Stimulated activated CD8-positive, alpha-beta memory T cell treated with anti-CD3 and anti-CD28 coated beads, Interleukin-4, amount 100 ng/mL, for 48 hours (primary cell): ENCODE measurements around the gene DNAJB4.
"Not testable (repeated sequence)": the region's sequence is repeated elsewhere in the genome, so short reads cannot be mapped to it uniquely, and the experiment has no call there.

Source experiments
- DNase-seq: peaks from one replicate; pipeline ENCODE4 v3.0.0-alpha.2; 2020

The DNAJB4 gene

DNA sequence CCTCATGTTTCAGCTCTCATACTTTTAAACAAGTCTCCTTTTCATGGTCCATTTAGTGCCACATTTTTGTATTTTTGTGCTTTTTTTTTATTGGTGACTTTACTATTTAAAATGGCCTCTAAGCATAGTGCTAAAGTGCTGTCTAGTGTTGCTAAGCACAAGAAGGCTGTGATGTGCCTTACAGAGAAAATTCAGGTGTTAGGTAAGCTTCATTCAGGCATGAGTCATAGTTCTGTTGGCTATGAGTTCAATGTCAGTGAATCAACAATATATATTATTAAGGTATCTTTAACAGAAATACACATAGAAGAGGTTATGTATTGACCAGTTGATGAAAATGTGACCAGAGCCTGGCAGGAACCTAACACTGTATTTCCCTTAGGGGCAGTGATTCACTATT, 13.1 kb upstream of the DNAJB4 start:
- no peak for DNase-seq

DNA sequence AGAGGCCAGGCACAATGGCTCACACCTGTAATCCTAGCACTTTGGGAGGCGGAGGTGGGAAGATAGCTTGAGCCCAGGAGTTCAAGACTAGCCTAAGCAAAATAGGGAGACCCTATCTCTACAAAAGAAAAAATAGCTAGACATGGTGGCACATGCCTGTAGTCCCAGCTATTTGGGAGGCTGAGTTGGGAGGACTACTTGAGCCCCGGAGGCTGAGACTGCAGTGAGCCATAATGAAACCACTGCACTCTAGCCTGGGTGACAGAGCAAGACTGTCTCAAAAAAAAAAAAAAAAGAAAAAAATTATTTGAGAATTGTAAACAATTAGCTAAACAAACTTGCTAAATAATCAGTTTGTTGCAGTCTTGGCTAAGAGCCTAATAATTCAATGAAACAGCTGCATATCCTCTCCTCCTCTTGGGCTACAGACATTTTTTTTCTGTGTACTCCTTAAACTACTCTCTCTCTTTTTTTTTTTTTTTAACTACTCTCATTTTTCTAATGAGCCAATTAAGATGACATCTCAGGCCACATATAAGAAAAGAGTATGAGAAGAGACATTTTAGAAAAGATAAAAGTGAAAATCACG, 10.5 kb upstream of the DNAJB4 start:
- no peak for DNase-seq

DNA sequence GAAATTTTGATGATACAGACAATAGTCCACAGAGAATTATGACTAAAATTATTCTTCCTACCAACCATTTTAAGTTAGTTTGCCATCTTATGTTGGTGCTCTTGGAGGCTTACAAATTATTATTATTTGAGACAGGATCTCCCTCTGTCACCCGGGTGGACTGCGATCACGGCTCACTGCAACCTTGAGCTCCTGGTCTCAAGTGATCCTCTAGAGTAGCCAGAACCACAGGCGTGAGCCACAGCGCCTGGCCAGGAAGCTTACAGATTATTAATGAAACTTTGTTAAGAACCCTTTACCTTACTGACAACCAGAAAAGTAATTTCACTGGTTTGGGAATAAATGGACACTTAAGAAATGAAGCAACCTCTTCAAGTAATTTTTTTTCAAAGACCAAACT, 8.0 kb upstream of the DNAJB4 start:
- no peak for DNase-seq

DNA sequence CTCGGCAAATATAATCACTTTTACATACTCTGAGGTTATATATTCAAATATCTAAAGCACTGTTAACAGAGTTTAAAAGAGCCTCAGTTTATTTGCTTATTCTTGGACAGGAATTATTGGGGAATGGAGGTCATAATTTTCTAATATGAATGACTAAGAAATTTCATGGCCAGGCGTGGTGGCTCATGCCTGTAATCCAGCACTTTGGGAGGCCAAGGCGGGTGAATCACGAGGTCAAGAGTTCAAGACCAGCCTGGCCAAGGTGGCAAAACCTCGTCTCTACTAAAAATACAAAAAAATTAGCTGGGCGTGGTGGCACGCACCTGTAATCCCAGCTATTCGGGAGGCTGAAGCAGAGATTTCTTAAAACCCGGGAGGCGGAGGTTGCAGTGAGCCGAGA, 4.2 kb upstream of the DNAJB4 start:
- DNase-seq: not testable (repeated sequence)

DNA sequence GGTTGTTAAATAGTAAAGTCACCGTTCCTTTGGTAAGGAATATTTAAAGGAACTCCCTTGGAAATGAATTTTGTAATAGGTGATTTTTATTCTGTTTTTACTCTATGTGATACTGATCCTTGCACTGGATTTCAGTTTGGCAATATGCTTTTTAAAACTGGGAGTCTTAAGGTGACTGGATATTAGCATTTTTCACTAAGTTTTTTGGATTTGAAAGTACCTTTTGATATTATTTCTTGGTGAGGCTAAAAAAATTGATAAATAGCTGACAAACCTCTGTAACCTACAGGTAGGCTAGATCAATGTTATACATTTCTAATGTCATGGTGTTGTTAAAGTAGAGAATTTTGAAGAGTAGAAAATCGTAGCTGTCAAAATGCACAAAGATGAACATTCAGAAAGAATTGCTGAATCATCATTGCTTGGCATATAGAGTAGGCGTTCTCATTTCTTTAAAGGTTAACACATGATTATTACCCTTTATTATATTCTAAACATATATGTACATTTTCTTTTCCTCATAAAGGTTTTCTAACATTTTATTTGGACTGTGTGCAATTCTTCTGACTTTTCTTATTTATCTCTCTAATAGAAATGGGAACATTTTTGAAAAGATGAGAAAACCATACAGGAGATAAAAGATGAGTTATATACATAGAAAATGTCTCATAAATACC, 1.5 kb upstream of the DNAJB4 start:
- no peak for DNase-seq

DNA sequence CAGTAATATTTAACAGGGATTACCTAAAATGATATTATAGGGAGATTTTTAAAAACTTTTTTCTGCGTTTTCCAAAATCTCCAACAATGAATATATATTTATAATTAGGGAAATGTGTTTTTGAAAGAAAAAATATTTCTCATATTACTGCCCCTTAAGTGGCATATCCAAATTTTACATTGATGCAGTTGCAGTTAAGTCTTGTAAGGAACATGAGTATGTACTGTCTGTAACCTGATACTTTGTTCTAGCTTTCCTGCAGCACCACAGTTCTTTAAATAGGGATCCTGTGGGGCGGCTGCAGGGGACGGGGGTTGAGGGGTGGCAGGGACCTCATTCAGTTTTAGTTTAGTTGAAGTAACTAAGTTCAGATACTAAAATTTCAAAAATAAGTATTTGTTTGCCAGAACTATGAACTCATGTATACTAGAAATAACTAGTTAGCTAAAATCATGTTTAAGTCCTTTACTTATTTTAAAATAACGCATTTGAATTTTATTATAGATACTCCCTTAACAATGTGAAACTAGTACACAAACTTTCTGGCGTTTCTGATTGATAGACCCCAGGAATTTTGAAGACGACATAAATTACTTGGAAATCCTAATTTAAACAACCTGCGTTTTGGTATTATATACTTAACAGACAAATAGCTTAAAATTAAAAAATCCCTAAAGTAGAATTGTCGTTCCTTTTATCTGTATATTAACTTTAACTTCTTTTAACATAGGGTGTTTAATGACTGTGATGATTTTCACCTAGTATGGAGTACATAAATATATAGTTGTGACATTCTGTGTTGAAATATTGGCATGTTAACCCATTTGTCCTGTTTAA, 639 bp upstream of the DNAJB4 start:
- peak; percentile 52 for DNase-seq

DNA sequence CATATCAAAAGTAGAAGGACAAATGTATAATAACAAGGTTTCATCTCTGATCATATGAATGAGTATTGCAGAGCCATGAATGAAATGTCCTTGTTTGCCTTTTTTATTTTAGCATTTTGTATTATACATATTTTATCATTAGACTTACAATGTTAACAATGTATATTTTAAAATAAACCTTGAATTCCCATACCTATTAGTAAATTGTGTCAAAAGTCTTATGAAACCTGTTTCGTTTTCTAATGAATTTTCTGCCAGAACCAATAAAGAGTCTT, 646 bp downstream of the DNAJB4 start:
- no peak for DNase-seq

DNA sequence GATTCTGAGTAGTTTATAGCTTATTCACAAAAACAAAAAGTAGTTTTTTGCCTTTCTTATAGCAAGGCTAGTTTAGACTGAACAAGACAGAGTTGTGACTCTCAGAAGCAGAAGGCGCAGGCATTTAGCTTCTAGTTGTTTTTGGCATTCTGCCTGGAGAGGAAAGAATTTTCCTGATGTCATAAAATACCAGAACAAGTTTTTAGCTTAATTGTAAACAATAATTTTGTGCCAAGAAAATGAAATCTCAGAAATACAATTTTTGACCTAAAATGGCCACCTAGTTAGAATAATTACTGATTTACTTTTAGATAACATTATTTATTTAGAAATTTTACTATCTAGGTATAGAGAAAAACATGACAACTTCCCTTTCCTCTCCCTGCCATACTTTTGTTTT, 1.0 kb downstream of the DNAJB4 start:
- no peak for DNase-seq

DNA sequence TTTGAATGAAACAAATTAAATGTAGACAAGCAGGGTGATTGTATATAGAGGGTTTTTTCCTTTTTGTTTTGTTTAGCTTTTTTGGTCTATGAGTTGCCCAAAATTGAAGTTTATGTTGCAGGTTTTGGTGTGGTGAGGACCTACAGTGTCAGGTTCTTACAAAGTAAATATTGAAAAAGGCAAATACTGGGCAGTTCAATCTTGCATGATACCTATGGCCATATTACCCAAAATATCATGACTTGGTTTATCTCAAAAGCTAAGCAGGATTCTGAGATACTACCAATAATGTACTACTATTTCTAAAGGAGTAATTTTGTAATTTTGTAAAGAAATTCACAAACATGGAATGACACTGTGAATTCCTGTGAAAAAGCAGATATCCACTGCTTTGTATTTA, 1.8 kb downstream of the DNAJB4 start:
- DNase-seq: no peak

DNA sequence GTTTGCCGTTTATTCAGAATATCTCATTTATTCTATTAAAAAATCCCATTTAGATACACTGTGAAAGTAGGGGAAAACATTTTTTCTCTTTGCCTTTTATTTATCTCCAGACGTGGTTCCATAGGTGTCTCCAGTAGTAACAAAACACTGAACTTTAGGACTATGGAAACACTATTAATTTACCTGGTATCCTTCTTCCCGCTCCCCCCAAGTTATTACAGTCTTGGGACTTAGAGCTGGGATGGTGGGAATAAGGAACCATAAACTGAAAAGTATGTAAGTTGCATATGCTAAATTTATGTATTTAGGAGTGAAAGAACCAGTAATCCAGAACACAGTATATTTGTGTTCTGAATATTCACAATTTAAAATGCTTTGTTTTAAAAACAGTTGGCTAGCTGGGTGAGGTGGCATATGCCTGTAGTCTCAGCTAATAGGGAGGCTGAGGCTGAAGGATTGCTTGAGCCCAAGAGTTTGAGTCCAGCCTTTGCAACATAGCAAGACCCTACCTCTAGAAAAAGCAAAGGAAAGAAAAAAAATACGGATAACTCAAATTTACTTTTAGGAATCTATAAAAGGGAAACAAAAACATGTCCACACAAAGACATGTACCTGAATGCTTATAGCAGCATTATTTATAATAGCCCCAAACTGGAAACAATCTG, 3.1 kb downstream of the DNAJB4 start:
- no peak for DNase-seq

DNA sequence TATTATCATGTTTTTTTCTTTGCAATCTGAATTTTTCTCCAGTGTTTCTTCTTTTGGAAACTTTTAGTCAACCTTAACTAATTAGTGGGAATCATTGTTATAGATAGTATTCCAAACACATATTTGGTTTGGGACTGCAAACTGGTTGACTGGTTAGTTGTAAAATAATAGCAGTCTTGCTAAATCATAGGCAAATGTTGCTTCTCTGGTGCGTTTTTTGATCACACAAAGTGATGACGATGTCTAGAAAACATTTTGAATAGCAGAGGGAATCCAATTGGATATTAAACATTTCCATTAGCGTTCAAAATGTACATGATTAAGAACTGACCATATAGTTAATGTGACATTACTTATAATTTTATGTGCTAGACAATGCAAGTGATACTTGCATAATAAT, 4.5 kb downstream of the DNAJB4 start:
- DNase-seq: no peak

DNA sequence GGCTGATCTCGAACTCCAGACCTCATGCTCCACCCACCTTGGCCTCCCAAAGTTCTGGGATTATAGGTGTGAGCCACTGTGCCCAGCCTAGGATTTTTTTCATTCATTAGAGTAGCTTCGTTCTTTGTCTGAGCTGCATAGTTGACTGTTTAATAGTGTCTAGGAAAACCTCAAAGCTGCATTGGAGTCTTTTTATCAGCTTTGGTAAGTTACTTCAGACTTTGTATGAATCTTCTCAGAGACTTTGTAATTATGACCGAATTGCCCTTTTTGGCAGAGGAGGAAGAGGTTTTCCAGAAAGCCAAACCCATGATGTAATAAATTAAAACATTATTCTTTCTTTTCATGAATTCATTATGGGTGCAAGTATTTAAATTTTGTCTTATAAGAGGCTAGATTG, 5.1 kb downstream of the DNAJB4 start:
- no peak for DNase-seq

DNA sequence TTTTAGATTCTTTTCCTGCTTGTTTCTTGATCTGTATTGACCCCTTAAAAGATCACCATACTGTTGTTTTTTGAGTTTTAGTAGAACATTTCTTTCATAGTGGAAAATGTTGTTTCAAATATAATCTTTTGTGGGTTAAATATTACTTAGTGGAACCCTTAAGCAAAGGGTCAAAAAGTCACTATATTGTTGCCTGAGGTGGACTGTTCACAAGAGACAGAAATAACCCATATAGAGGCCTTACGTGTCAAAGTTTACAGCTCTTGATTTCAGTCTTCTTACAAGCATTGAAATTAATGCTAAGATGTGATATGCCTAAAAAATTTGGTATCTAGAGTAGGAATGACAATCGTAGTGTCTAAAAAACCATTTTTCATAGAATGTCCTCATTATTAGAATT, 6.3 kb downstream of the DNAJB4 start:
- DNase-seq: no peak

DNA sequence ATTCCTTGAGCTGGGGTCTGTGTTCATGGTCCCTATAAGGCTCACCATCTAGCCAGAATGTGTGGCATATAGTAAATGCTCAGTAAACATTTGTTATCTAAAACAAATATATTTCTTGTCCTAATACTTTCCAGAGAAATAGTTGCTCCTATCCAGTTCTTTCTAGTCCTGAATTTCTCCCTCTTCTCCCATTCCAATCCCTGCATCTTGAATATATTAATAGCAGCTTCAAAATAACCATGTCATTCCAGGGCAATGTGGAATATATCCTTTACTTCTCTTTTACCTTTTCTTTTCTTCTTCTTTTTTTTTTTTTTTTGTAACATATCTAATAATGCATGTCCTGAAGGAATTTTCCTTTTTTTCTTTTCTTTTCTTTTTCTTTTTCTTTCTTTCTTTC, 10.4 kb downstream of the DNAJB4 start:
- DNase-seq: no peak

DNA sequence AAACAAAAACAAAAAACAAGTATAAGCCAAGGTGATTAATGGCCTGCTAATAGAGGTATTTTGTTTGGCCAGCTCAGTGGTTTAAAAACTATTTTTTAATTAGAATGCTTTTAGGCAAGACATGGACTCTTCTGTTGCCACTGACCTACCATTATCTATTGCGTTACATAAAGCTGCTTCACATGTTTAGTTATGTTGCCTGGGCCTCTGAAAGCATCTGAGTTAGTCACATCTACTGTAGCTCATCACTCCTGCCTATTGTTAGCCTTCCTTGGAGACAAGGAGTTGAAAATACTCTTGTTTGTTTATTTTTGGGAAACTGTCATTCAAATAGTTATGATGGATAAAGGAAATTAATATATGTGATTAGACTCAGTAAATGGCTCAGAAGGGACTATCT, 14.3 kb downstream of the DNAJB4 start:
- DNase-seq: no peak

DNA sequence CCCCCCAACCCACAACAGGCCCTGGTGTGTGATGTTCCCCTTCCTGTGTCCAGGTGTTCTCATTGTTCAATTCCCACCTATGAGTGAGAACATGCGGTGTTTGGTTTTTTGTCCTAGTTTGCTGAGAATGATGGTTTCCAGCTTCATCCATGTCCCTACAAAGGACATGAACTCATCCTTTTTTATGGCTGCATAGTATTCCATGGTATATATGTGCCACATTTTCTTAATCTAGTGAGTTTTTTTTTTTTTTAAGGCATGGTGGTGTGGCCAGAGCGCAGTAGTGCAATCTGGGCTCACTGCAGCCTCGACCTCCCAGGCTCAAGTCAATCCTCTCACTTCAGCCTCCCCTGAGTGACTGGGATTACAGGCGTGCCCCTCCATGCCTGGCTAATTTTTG, 16.4 kb downstream of the DNAJB4 start:
- not testable (repeated sequence) for DNase-seq

DNA sequence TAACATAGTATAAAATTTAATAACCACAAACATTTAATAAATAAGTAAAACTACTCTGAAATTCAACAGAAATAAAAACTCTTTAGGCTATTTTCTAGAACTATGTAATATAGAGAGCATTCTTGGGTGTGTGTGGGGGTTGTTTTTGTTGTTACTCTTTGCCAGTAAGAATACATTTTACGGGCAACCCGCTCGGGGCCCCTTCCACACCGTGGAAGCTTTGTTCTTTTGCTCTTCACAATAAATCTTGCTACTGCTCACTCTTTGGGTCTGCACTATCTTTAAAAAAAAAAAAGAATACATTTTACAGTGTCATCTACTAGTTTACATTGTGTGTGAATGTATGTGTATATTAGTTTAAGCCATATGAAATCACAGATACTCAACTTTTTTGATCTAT, 25.1 kb downstream of the DNAJB4 start:
- no peak for DNase-seq

DNA sequence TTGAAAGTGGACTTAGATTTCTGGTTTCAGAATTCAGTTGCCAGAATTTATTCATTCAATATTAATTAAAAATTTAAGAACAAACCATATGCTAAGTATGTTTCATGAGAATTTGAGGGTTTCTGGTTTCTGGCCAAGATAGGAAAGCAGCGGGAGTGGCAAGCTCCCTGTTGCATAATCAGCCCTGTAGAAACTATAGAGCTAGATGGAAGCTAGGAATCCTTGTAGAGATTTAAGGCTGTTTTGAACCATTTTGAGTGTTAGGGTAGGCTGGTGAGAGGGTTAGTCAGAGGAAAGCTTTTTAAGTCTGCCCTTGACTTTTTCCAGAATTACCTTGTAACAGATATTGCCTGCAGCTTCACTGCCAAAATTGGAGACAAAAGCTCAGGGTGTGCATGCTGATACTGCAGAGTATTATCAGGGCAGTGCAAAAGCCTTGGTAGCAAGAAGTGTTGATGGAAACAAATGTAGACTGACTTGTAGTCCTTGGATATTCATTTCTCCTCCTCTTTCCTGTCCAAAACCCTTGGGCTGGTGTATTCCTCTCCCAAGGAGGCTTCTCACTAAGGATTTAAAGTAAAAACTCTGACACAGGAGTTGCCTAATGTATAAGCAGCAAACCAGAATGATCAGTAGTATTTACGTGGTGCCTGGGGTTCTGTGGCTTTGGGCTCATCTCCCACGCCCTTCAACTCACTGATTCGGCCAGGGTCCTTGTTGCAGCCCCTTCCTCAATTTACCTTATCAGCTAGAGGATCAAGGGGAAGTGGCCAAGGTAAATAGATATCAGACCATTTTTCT, 28.5 kb downstream of the DNAJB4 start:
- DNase-seq: no peak

DNA sequence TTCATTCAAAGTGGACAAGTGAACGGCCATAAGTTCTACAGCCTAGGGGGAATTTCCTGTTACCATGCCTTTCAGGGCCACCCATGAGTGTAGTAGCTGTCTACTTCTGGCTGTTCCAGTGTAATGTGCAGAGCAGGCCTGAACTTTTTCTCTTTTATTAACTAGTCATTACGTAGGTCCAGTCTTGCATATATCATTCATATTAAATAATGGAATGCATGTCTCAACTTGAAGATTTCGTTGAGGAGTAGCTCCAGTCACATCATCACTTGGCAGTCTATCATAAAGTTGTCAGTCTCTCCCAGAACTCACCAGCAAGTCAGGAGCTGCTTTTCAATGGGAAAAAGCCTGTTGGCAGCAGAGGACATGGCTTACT, 29.0 kb downstream of the DNAJB4 start:
- DNase-seq: no peak

DNA sequence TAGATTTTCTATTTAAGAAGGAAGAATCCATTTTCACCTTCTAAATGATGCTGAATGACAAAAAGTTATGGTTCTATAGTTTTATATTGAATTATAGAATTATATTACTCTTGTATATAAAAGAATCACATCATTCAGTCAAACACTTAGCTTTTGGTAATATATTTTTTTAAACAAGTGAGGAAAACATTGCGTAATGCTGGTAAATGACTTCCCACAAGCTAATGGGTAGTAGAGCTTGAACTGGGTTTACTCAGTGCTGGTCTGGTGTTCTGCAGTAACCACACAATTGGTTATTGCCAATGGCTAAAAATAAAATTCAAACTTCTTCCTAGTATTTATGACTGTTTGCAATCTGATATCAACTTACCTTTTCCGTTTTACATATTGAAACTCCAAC, 30.4 kb downstream of the DNAJB4 start:
- no peak for DNase-seq

DNA sequence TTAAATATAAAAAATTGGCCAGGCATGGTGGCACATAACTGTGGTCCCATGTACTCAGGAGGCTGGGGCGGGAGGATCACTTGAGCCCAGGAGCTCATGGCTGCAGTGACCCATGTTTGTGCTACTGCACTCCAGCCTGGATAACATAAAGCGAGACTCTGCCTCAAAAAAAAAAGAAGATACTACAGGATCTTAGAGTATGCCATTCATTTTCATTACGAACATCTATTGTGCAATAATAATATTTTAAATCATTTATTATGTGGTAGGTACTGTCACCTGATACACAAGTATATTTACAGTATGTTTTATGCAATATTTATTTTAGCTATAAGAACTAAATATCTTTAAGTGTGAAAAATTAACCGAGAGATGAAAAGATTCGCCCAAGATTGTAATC, 31.7 kb downstream of the DNAJB4 start:
- DNase-seq: no peak

DNA sequence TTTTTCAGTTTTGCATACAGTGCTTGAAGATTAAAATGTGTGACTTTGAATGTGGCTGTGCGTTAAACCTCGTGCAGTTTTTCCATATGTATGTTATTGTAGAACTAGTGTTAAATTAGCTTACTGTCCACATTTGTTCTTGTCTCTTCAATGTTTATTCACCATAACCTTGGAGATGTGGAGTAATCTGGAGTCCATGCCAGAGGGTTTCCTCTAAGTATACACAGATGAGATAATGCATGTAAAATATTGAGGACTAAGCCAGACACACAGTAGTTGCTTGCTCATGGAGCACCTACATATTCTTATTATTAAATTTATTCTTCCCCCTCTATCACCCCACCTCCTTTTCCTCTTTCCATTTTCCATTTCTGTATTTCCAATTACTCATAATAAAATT, 33.3 kb downstream of the DNAJB4 start:
- DNase-seq: no peak

DNA sequence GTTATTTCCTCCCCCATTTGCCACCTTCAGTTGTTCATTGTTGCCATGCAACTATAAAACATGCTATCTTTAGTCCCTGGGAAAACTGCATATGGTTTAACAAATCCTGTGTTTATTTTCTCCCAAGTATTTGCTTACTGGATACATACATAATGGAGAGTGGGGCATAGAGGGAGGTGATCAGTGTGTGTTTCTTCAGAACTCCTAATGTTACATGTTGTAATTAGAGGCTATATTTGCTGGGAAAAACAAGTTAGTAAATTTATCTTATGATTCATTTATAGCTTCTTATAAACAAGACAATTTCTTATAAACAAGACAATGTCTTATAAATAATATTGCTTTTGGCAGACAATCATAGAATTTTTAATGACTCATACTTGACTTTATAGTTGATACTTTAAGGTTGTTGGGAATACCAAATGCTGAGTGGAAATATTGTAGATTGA, 33.8 kb downstream of the DNAJB4 start:
- DNase-seq: no peak
